AG09319 (cell line): ENCODE results near the gene STX5.
"Not testable (repeated sequence)": the region's sequence is repeated elsewhere in the genome, so short reads cannot be mapped to it uniquely, and the experiment has no call there.

Experiments
- DNase-seq: peaks from one replicate; pipeline ENCODE4 v3.0.0-alpha.2; 2010; ENCODE audit warnings: low read depth; ENCODE audit errors: extremely low read depth
- CTCF ChIP-seq: IDR thresholded peaks from 2 replicates; pipeline ENCODE4 v1.5.1; 2011; ENCODE audit warnings: low read depth, mild to moderate bottlenecking, inconsistent platforms, low read length, moderate library complexity

Gene STX5

GRCh38 chr11:62830904-62831519 lies 839 bp downstream of the STX5 start:
- no peak for DNase-seq
- no peak for TF ChIP-seq CTCF

GRCh38 chr11:62828130-62828529 lies 3.7 kb downstream of the STX5 start:
- not testable (repeated sequence) for DNase-seq

GRCh38 chr11:62823677-62824076 lies 8.2 kb downstream of the STX5 start:
- TF ChIP-seq CTCF, result no peak
- no peak for DNase-seq

GRCh38 chr11:62817129-62817528 lies 14.7 kb downstream of the STX5 start:
- DNase-seq, result no peak
- TF ChIP-seq CTCF, result no peak

- DNase-seq, result no peak
- no peak for TF ChIP-seq CTCF
These were observed 15.3 kb downstream of the STX5 start for GRCh38 chr11:62816557-62816956.

- no peak for DNase-seq
- no peak for TF ChIP-seq CTCF
These were observed 20.2 kb downstream of the STX5 start for GRCh38 chr11:62811659-62812058.

- no peak for TF ChIP-seq CTCF
- DNase-seq, result no peak
These were observed 21.1 kb downstream of the STX5 start for GRCh38 chr11:62810748-62811147.

- no peak for TF ChIP-seq CTCF
- DNase-seq, result no peak
These were observed 25.2 kb downstream of the STX5 start for GRCh38 chr11:62806611-62807121.
